Stimulated activated CD4-positive, alpha-beta T cell treated with anti-CD3 and anti-CD28 coated beads, Interleukin-12 subunit alpha, Interleukin-12 subunit beta, amount 100 ng/mL, for 48 hours (primary cell): ENCODE data around the gene RTL9.
"Not testable (repeated sequence)": the region's sequence is repeated elsewhere in the genome, so short reads cannot be mapped to it uniquely, and the experiment has no call there.

Experiments
- DNase-seq, 3 donors: peaks; one replicate each; pipeline ENCODE4 v3.0.0-alpha.2; 2020; ENCODE audit warnings: low read depth in 2 of 3, low spot score in 1 of 3

RTL9 gene

DNA sequence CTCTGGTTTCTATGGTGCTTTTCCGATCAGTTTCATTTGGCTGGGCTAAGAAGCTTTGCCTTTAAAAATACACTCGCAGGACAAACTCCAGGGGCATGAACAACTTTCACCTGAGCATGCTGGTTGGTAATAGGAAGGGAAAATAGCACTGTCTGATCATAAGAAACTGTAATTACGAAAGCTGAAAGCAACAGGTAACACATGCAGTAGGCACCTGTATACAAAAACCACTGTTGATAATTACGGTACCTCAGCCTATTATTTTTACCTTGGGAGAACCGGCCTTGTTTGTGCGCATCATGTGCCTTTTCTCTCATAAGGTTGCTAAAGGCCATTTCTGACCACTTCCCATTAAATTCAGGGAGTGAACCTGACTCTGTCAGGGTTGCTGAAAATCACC lies 45.7 kb downstream of the RTL9 start:
- DNase-seq = no peak

GRCh38 chrX:110406250-110406649 lies 47.6 kb downstream of the RTL9 start:
- not testable (repeated sequence) for DNase-seq

GRCh38 chrX:110406822-110407221 lies 48.2 kb downstream of the RTL9 start:
- DNase-seq = no peak

- DNase-seq = peak in 2 of 3 donors; percentile 6 to 72
Measured at GRCh38 chrX:110407910-110408545, 49.4 kb downstream of the RTL9 start.
